GM21786 (cell line): ENCODE data around the gene DUSP8.

Source experiments
- ATAC-seq: cut with Tn5 transposase; IDR thresholded peaks from one replicate; pipeline ENCODE4 v1.9.1; 2021; ENCODE audit not compliant: unreplicated experiment

DUSP8 gene

DNA sequence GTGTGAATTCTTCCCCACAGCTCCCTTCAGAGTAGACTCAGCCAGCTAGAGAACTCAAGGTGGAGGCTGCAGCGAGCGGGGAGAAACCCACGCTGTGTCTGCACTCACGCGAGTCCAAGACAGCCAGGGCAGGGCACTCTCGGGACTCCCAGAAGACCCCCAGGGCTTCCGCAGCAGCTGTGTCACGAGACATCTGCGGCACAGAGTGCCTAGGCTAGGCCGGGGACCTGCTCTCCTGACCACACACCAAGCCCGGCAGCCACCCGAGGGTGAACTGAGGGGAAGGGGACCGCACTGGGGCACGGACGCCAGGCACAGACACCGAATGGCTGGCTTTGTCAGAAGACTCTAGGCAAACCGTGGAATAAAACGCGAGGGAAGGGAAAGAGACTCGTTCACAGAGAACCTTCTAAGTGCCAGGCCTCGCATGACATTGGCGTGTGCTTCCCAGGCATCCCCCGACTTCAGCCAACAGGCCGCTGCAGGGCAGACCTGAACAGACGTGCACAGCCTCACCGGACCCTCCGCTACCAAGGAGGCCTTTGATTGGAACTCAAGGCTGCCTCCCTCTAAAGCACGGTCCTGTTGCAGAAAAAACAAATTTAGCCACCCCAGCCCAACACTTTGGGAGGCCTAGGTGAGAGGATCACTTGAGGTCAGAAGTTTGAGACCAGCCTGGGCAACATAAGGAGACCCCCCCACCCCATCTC lies 67.3 kb downstream of the DUSP8 start:
- ATAC-seq: no peak

DNA sequence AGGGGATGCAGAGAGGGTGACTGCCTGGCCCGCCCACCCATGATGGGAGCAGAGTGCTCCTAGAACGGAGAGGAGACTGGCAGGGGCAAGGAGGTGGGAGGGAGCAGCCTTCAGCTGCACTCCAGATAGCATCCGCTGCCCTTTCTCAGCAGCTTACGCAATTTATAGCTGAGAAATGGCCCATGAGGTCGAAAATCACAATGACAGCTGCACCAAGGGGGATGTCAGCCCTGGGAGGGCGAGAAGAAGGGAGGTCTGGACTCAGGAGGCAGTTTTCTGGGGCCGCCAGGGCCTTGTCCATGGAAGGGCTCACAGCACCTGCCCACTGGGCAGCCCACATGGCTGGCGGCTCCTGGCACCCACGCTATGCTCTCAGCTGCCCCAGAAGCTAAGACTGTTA lies 67.9 kb downstream of the DUSP8 start:
- ATAC-seq: no peak
